HEK293 (cell line): ENCODE measurements around the gene IDUA.

Source experiments
- CTCF ChIP-seq: fragments of 450-650 bp; formaldehyde crosslinking; IDR thresholded peaks from 2 replicates; pipeline ENCODE4 v1.5.1; 2016; ENCODE audit warnings: missing biosample characterization, missing genetic modification characterization
- MYNN ChIP-seq: fragments of 450-650 bp; formaldehyde crosslinking; IDR thresholded peaks from 2 replicates; pipeline ENCODE4 v1.5.1; 2016; ENCODE audit warnings: missing biosample characterization, missing genetic modification characterization, borderline replicate concordance
- PRDM4 ChIP-seq: fragments of 450-650 bp; formaldehyde crosslinking; IDR thresholded peaks from 2 replicates; pipeline ENCODE4 v1.5.1; 2017; ENCODE audit warnings: missing biosample characterization, missing genetic modification characterization
- REPIN1 ChIP-seq: fragments of 450-650 bp; formaldehyde crosslinking; IDR thresholded peaks from 2 replicates; pipeline ENCODE4 v1.5.1; 2017; ENCODE audit warnings: missing biosample characterization, missing genetic modification characterization, low read depth
- ZBTB8A ChIP-seq: fragments of 450-650 bp; formaldehyde crosslinking; IDR thresholded peaks from 2 replicates; pipeline ENCODE4 v1.5.1; 2016; ENCODE audit warnings: missing biosample characterization, missing genetic modification characterization
- ZFP37 ChIP-seq: fragments of 450-650 bp; formaldehyde crosslinking; IDR thresholded peaks from 2 replicates; pipeline ENCODE4 v1.5.1; 2016; ENCODE audit warnings: missing biosample characterization, missing genetic modification characterization
- ZNF10 ChIP-seq: fragments of 450-650 bp; formaldehyde crosslinking; IDR thresholded peaks from 2 replicates; pipeline ENCODE4 v1.5.1; 2017; ENCODE audit warnings: missing biosample characterization, missing genetic modification characterization
- ZNF169 ChIP-seq: fragments of 450-650 bp; formaldehyde crosslinking; IDR thresholded peaks from 2 replicates; pipeline ENCODE4 v1.5.1; 2016; ENCODE audit warnings: missing biosample characterization, missing genetic modification characterization
- ZNF184 ChIP-seq: fragments of 450-650 bp; IDR thresholded peaks from 2 replicates; pipeline ENCODE4 v1.5.1; 2018; ENCODE audit warnings: missing biosample characterization, mild to moderate bottlenecking, missing genetic modification characterization
- ZNF391 ChIP-seq: fragments of 450-650 bp; formaldehyde crosslinking; IDR thresholded peaks from 2 replicates; pipeline ENCODE4 v1.5.1; 2016; ENCODE audit warnings: low read depth, missing biosample characterization, missing genetic modification characterization, borderline replicate concordance
- ZNF837 ChIP-seq: fragments of 450-650 bp; formaldehyde crosslinking; IDR thresholded peaks from 2 replicates; pipeline ENCODE4 v1.5.1; 2016; ENCODE audit warnings: missing biosample characterization, missing genetic modification characterization

DNA sequence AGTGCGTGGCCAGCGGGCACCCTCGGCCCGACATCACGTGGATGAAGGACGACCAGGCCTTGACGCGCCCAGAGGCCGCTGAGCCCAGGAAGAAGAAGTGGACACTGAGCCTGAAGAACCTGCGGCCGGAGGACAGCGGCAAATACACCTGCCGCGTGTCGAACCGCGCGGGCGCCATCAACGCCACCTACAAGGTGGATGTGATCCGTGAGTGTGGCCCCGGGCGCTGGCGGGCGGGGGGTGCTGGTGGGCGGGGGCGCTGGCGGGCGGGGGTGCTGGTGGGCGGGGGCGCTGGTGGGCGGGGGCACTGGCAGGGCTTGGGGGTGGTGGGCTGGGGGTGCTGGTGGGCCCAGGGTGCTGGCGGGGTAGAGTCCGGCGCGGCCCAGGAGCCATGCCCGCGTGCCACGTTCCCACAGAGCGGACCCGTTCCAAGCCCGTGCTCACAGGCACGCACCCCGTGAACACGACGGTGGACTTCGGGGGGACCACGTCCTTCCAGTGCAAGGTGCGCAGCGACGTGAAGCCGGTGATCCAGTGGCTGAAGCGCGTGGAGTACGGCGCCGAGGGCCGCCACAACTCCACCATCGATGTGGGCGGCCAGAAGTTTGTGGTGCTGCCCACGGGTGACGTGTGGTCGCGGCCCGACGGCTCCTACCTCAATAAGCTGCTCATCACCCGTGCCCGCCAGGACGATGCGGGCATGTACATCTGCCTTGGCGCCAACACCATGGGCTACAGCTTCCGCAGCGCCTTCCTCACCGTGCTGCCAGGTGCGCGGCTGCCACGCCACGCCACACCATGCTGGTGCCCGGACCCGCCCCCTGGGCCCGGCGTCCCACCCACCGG is 37.3 kb downstream of the IDUA start:
- TF ChIP-seq ZNF391 = no peak
- no peak for TF ChIP-seq ZFP37 (tag by site-specific recombination)
- TF ChIP-seq ZNF184 (tag by site-specific recombination) = no peak
- TF ChIP-seq REPIN1 (tag by site-specific recombination) = no peak
- no peak for TF ChIP-seq CTCF (tag by site-specific recombination)
- no peak for TF ChIP-seq MYNN (tag by site-specific recombination)
- no peak for TF ChIP-seq ZNF169 (tag by site-specific recombination)
- TF ChIP-seq ZBTB8A (tag by site-specific recombination) = no peak
- TF ChIP-seq ZNF837 (tag by site-specific recombination) = no peak
- no peak for TF ChIP-seq ZNF10
- TF ChIP-seq PRDM4 (tag by site-specific recombination) = no peak
